Measurements from ENCODE around the gene PEX5L. TPM values are rescaled to one million over a fixed set of nuclear protein-coding genes. Genes with fewer than 3 reads are reported as not detected.

The PEX5L gene
- total and polyA plus RNA-seq, 2 donors (not counting 1 experiment from before 2014, with no cell fraction given) = 0.52 to 5.9 TPM

DNA sequence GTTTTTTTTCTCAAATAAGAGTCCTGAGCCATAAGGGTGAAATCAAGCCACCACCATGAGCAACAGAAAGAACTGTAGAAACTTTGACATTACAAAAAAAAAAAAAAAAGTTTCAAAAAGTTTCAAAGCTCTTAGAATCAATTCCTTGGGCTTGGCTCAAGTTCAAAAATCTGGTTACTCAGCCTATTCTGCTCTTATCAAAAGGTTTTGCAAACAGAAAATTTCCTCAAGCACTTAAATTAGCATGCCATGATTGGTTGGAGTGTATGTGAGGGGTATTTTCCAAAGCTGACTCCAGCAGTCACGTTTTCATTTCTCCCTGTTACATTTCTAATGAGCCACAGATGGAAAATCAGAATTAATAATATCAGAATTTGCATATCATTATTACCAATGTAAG lies 12.1 kb upstream of the PEX5L start:
- no peaks in the 10 kb centered on the region for H3K9me3 ChIP-seq (ENCODE audit: control insufficient read depth, insufficient read depth, low read depth, low read length)
- H3K4me3 ChIP-seq (replicated peaks in 1 of 4; ENCODE audit: control extremely low read depth in 1 of 4, insufficient read depth in 1 of 4, low read depth in 3 of 4, low read length in 4 of 4) = no peak overlapping the region
- no peaks in the 10 kb centered on the region for H3K36me3 ChIP-seq (ENCODE audit: control insufficient read depth, insufficient read depth, low read length)
- H4K20me1 ChIP-seq (ENCODE audit: control insufficient read depth, extremely low read depth, insufficient read depth, low read length) = no peaks in the 10 kb centered on the region
- no peak overlapping the region for H3K4me2 ChIP-seq (ENCODE audit: extremely low read depth, insufficient read depth, low read length)
- H3K4me1 ChIP-seq (ENCODE audit: control insufficient read depth, extremely low read depth, insufficient read depth, low read length) = no peaks in the 10 kb centered on the region
- H3K9ac ChIP-seq (ENCODE audit: insufficient read depth, low read length) = no peak overlapping the region
- no peak overlapping the region for H2AFZ ChIP-seq (ENCODE audit: low read length)
- DNase-seq (ENCODE audit: low read depth in 2 of 2) = peak in 1 of 2 donors; percentile 80
- H3K27ac ChIP-seq (ENCODE audit: insufficient read depth, low read length) = no peak overlapping the region
- TF ChIP-seq CTCF (conservative IDR thresholded peaks at IDR 0.05 in 1 of 2, IDR thresholded peaks at IDR 0.05 in 1 of 2; ENCODE audit: low read depth in 1 of 2, low read length in 2 of 2) (no peak), EZH2 (IDR thresholded peaks at IDR 0.05; ENCODE audit: low read length, missing control alignments) (no peak)
- no peaks in the 10 kb centered on the region for H3K79me2 ChIP-seq (ENCODE audit: control insufficient read depth, insufficient read depth, low read length)
- no peaks in the 10 kb centered on the region for H3K27me3 ChIP-seq (ENCODE audit: control insufficient read depth, insufficient read depth, low read length)

DNA sequence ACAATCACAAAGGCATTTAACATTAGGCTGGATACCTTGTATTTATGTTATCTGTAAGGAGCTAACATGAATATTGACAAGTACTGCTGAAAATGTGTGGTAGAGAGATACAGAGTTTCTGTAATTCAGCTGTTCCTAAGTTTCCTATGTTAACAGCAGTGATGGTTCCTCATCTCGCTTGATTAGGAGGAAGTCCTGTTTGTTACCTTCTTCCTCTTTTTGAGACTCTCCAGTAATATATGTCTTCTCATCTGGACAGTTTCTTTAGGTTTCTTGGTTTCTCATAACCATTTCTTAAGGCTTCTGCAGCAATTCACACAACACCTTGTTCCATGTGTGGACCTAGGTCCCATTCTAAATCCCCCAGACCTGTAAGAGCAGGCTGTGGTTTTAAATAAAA lies 11.4 kb upstream of the PEX5L start:
- H2AFZ ChIP-seq (ENCODE audit: low read length) = no peak overlapping the region
- no peak overlapping the region for H3K4me2 ChIP-seq (ENCODE audit: extremely low read depth, insufficient read depth, low read length)
- no peak for DNase-seq (ENCODE audit: low read depth in 2 of 2)
- H3K27me3 ChIP-seq (ENCODE audit: control insufficient read depth, insufficient read depth, low read length) = no peaks in the 10 kb centered on the region
- no peaks in the 10 kb centered on the region for H4K20me1 ChIP-seq (ENCODE audit: control insufficient read depth, extremely low read depth, insufficient read depth, low read length)
- H3K36me3 ChIP-seq (ENCODE audit: control insufficient read depth, insufficient read depth, low read length) = no peaks in the 10 kb centered on the region
- no peak for TF ChIP-seq CTCF (conservative IDR thresholded peaks at IDR 0.05 in 1 of 2, IDR thresholded peaks at IDR 0.05 in 1 of 2; ENCODE audit: low read depth in 1 of 2, low read length in 2 of 2)
- TF ChIP-seq EZH2 (IDR thresholded peaks at IDR 0.05; ENCODE audit: low read length, missing control alignments) = no peak
- no peaks in the 10 kb centered on the region for H3K4me1 ChIP-seq (ENCODE audit: control insufficient read depth, extremely low read depth, insufficient read depth, low read length)
- no peaks in the 10 kb centered on the region for H3K79me2 ChIP-seq (ENCODE audit: control insufficient read depth, insufficient read depth, low read length)
- H3K9me3 ChIP-seq (ENCODE audit: control insufficient read depth, insufficient read depth, low read depth, low read length) = no peaks in the 10 kb centered on the region
- no peak overlapping the region for H3K9ac ChIP-seq (ENCODE audit: insufficient read depth, low read length)
- no peak overlapping the region for H3K27ac ChIP-seq (ENCODE audit: insufficient read depth, low read length)
- H3K4me3 ChIP-seq (replicated peaks in 1 of 4; ENCODE audit: control extremely low read depth in 1 of 4, insufficient read depth in 1 of 4, low read depth in 3 of 4, low read length in 4 of 4) = no peak overlapping the region

DNA sequence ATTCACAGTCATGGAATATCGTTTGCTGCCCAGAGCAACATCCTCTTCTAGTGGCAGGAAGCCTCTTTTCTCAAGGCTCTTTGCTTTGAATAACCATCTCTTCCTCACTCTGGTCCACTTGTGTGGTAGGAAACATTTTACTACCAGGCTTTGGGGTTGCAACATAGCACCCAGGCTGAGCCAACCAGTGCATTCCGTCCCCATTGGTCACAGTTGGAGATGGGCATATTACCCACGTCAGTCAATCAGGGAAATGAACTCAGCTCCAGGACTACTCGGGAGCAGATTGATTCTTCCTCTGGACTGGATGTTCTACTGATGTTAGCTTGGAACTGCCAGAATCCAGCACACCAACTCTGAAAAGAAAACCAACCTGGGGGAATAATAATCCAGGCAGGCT lies 4.2 kb upstream of the PEX5L start:
- TF ChIP-seq CTCF (conservative IDR thresholded peaks at IDR 0.05 in 1 of 2, IDR thresholded peaks at IDR 0.05 in 1 of 2; ENCODE audit: low read depth in 1 of 2, low read length in 2 of 2) (no peak), EZH2 (IDR thresholded peaks at IDR 0.05; ENCODE audit: low read length, missing control alignments) (no peak)
- H3K4me1 ChIP-seq (ENCODE audit: control insufficient read depth, extremely low read depth, insufficient read depth, low read length) = no peaks in the 10 kb centered on the region
- no peaks in the 10 kb centered on the region for H3K9me3 ChIP-seq (ENCODE audit: control insufficient read depth, insufficient read depth, low read depth, low read length)
- H3K27ac ChIP-seq (ENCODE audit: insufficient read depth, low read length) = no peak overlapping the region
- H2AFZ ChIP-seq (ENCODE audit: low read length) = no peak overlapping the region
- no peaks in the 10 kb centered on the region for H3K36me3 ChIP-seq (ENCODE audit: control insufficient read depth, insufficient read depth, low read length)
- no peak overlapping the region for H3K4me2 ChIP-seq (ENCODE audit: extremely low read depth, insufficient read depth, low read length)
- no peak overlapping the region for H3K4me3 ChIP-seq (replicated peaks in 1 of 4; ENCODE audit: control extremely low read depth in 1 of 4, insufficient read depth in 1 of 4, low read depth in 3 of 4, low read length in 4 of 4)
- no peaks in the 10 kb centered on the region for H3K79me2 ChIP-seq (ENCODE audit: control insufficient read depth, insufficient read depth, low read length)
- H3K27me3 ChIP-seq (ENCODE audit: control insufficient read depth, insufficient read depth, low read length) = peaks cover 2% of the 10 kb centered on the region
- DNase-seq (ENCODE audit: low read depth in 2 of 2) = no peak
- H4K20me1 ChIP-seq (ENCODE audit: control insufficient read depth, extremely low read depth, insufficient read depth, low read length) = no peaks in the 10 kb centered on the region
- H3K9ac ChIP-seq (ENCODE audit: insufficient read depth, low read length) = no peak overlapping the region

Data from fibroblast of lung (primary cell).